ENCODE measurements around the gene ADAMTS7. TPM values are rescaled to one million over a fixed set of nuclear protein-coding genes. Genes with fewer than 3 reads are reported as not detected.
"Not testable (repeated sequence)": the region's sequence is repeated elsewhere in the genome, so short reads cannot be mapped to it uniquely, and the experiment has no call there.

The ADAMTS7 gene
- total and polyA plus RNA-seq, 2 donors (not counting 1 experiment from before 2014, with no cell fraction given), result 0.10 to 16.6 TPM

- H3K9me3 Mint-ChIP-seq (ENCODE audit: insufficient read depth); H3K9ac ChIP-seq (ENCODE audit: low read length); H3K27ac ChIP-seq (ENCODE audit: low read length in 2 of 2); POLR2A ChIA-PET; H3K27me3 ChIP-seq (replicated peaks in 1 of 4; ENCODE audit: control extremely low read depth in 1 of 4, control insufficient read depth in 3 of 4, insufficient read depth in 4 of 4, low read length in 3 of 4); H2AFZ ChIP-seq (ENCODE audit: insufficient read depth, low read depth, low read length, poor library complexity, severe bottlenecking); H3K4me3 ChIP-seq (ENCODE audit: control extremely low read depth in 1 of 5, extremely low read depth in 1 of 5, insufficient read depth in 1 of 5, low read depth in 2 of 5, low read length in 4 of 5); DNase-seq; H4K20me1 ChIP-seq (ENCODE audit: control insufficient read depth, insufficient read depth, low read length, poor library complexity, severe bottlenecking); H3K27ac Mint-ChIP-seq; H3K4me2 ChIP-seq (replicated peaks; ENCODE audit: low read depth, low read length, poor library complexity, severe bottlenecking); intact Hi-C loops (cut with micrococcal nuclease); H3K27me3 Mint-ChIP-seq; ATAC-seq (ENCODE audit: low read depth); H3K9me3 ChIP-seq (ENCODE audit: control extremely low read depth in 1 of 3, control insufficient read depth in 2 of 3, insufficient read depth in 1 of 3, low read length in 2 of 3); H3K36me3 ChIP-seq (replicated peaks in 1 of 2; ENCODE audit: control extremely low read depth in 1 of 2, control insufficient read depth in 1 of 2, extremely low read depth in 1 of 2, insufficient read depth in 2 of 2, low read length in 1 of 2); H3K4me1 ChIP-seq (ENCODE audit: control insufficient read depth in 2 of 2, insufficient read depth in 2 of 2, low read length in 2 of 2); H3K79me2 ChIP-seq (ENCODE audit: control insufficient read depth, insufficient read depth, low read length); H3K4me1 Mint-ChIP-seq; CTCF ChIA-PET; H3K4me3 Mint-ChIP-seq: not testable (repeated sequence)
- WGBS (ENCODE audit: insufficient coverage), result 91% methylated on average over 19 of the region's 25 CpGs
Observed at GRCh38 chr15:78773765-78774450, 37.4 kb downstream of the ADAMTS7 start.

DNA sequence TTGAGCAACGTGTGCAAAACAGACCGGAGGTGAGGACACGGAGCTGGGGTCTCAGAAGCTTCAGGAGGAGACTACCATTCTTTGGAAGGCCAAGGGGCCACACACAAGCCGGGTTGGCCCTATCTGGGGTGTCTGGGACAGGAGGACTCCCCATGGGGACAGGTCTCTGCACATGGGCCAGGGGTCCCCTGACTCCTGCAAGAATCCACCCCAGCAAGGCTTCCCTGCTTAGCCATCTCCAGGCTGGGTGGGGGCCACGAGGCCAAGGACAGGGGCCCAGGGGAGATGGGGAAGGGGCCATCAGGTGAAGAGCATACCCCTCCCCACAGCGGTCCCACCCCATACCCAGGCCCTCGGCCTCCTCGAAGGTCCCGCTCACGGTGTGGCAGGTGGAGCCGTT, 38.5 kb downstream of the ADAMTS7 start:
- Mint-ChIP-seq H3K4me1 (no peaks in the 10 kb centered on the region), H3K4me3 (no peak overlapping the region), H3K9me3 (ENCODE audit: insufficient read depth) (no peaks in the 10 kb centered on the region), H3K27ac (no peak overlapping the region), H3K27me3 (no peaks in the 10 kb centered on the region)
- ChIA-PET POLR2A (no interaction called here), CTCF (no interaction called here)
- Histone ChIP-seq H3K27ac (ENCODE audit: low read length in 2 of 2) (no peak overlapping the region), H3K9me3 (ENCODE audit: control extremely low read depth in 1 of 3, control insufficient read depth in 2 of 3, insufficient read depth in 1 of 3, low read length in 2 of 3) (no peaks in the 10 kb centered on the region), H3K79me2 (ENCODE audit: control insufficient read depth, insufficient read depth, low read length) (no peaks in the 10 kb centered on the region), H4K20me1 (ENCODE audit: control insufficient read depth, insufficient read depth, low read length, poor library complexity, severe bottlenecking) (no peaks in the 10 kb centered on the region), H3K27me3 (replicated peaks in 1 of 4; ENCODE audit: control extremely low read depth in 1 of 4, control insufficient read depth in 3 of 4, insufficient read depth in 4 of 4, low read length in 3 of 4) (no peaks in the 10 kb centered on the region), H3K4me2 (replicated peaks; ENCODE audit: low read depth, low read length, poor library complexity, severe bottlenecking) (no peak overlapping the region), H2AFZ (ENCODE audit: insufficient read depth, low read depth, low read length, poor library complexity, severe bottlenecking) (no peak overlapping the region), H3K4me3 (ENCODE audit: control extremely low read depth in 1 of 5, extremely low read depth in 1 of 5, insufficient read depth in 1 of 5, low read depth in 2 of 5, low read length in 4 of 5) (no peak overlapping the region), H3K36me3 (replicated peaks in 1 of 2; ENCODE audit: control extremely low read depth in 1 of 2, control insufficient read depth in 1 of 2, extremely low read depth in 1 of 2, insufficient read depth in 2 of 2, low read length in 1 of 2) (no peaks in the 10 kb centered on the region), H3K9ac (ENCODE audit: low read length) (no peak overlapping the region), H3K4me1 (ENCODE audit: control insufficient read depth in 2 of 2, insufficient read depth in 2 of 2, low read length in 2 of 2) (no peaks in the 10 kb centered on the region)
- WGBS (ENCODE audit: insufficient coverage), result 94% methylated on average over 2 of the region's 11 CpGs
- ATAC-seq (ENCODE audit: low read depth) (no peak), DNase-seq (no peak)
- TF ChIP-seq CTCF (IDR thresholded peaks at IDR 0.05), result no peak
- no peak for TF ChIP-seq EZH2 (IDR thresholded peaks at IDR 0.05; ENCODE audit: borderline replicate concordance, insufficient read depth, low read depth, low read length, poor library complexity, severe bottlenecking)
- intact Hi-C loops (cut with micrococcal nuclease), result no loop called here

DNA sequence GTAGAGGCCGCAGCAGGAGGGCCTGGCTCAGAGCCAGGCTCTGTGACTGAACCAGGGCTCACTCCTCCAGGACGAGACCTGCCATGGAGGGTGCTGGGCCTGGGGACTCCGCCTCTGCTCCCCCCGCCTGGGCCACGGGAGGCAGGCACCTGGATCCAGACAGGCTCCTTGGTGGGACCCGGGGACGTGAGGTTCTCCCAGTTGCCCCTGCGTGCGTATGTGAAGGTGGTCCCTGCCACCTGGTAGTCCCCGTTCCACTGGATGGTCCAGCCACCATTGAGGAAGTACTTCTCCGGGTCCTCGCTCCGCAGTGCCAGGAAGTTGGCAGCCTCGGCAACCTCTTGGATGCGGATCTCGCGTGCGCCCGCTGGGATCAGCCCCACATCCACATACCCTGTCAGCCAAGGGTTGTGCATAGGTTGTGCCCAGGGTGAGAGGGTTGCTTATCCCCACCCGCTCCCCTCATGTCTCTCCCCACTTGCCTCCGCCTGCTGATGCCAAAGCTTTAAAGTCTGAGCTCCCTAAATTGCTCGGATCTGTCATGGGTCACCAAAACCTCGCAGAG, 39.7 kb downstream of the ADAMTS7 start:
- H3K27me3 ChIP-seq (replicated peaks in 1 of 4; ENCODE audit: control extremely low read depth in 1 of 4, control insufficient read depth in 3 of 4, insufficient read depth in 4 of 4, low read length in 3 of 4); H3K9me3 Mint-ChIP-seq (ENCODE audit: insufficient read depth); H3K4me1 Mint-ChIP-seq; ATAC-seq (ENCODE audit: low read depth); H3K9ac ChIP-seq (ENCODE audit: low read length); H3K36me3 ChIP-seq (replicated peaks in 1 of 2; ENCODE audit: control extremely low read depth in 1 of 2, control insufficient read depth in 1 of 2, extremely low read depth in 1 of 2, insufficient read depth in 2 of 2, low read length in 1 of 2); POLR2A ChIA-PET; H3K79me2 ChIP-seq (ENCODE audit: control insufficient read depth, insufficient read depth, low read length); H3K4me1 ChIP-seq (ENCODE audit: control insufficient read depth in 2 of 2, insufficient read depth in 2 of 2, low read length in 2 of 2); H3K27ac ChIP-seq (ENCODE audit: low read length in 2 of 2); H3K4me3 Mint-ChIP-seq; intact Hi-C loops (cut with micrococcal nuclease); H3K4me3 ChIP-seq (ENCODE audit: control extremely low read depth in 1 of 5, extremely low read depth in 1 of 5, insufficient read depth in 1 of 5, low read depth in 2 of 5, low read length in 4 of 5); H3K9me3 ChIP-seq (ENCODE audit: control extremely low read depth in 1 of 3, control insufficient read depth in 2 of 3, insufficient read depth in 1 of 3, low read length in 2 of 3); H3K4me2 ChIP-seq (replicated peaks; ENCODE audit: low read depth, low read length, poor library complexity, severe bottlenecking); H2AFZ ChIP-seq (ENCODE audit: insufficient read depth, low read depth, low read length, poor library complexity, severe bottlenecking); H3K27me3 Mint-ChIP-seq; DNase-seq; H4K20me1 ChIP-seq (ENCODE audit: control insufficient read depth, insufficient read depth, low read length, poor library complexity, severe bottlenecking): not testable (repeated sequence)
- 96% methylated on average over 13 of the region's 23 CpGs for WGBS (ENCODE audit: insufficient coverage)
- CTCF ChIA-PET, result interaction anchor here (1.5 kb wide), 1 partner anchor 15 kb away, joined by 5 read pairs; no protein-coding TSS in a partner anchor
- peak overlapping the region; percentile 10 for H3K27ac Mint-ChIP-seq

All from B cell (primary cell).